Endothelial cell of umbilical vein (primary cell): ENCODE data around the gene PNPLA7. TPM values are rescaled to one million over a fixed set of nuclear protein-coding genes. Genes with fewer than 3 reads are reported as not detected.

Source experiments
- BruUV-seq: library from RNA; stranded (reverse); fragments of 400-500 nt; replicated peaks from 2 replicates; lab custom pipeline; 2021; lab: Mats Ljungman, UMichigan
- CTCF ChIA-PET: fragments of 300-600, 350-600 bp; sonication (Branson Sonifier 250); formaldehyde crosslinking; loops from one replicate; lab custom pipeline; 2021; ENCODE audit warnings: antibody characterized with exemption, inconsistent platforms; lab: Charles Lee
- POLR2A ChIA-PET: fragments of 300-600, 350-600 bp; sonication (Branson Sonifier 250); formaldehyde crosslinking; loops from one replicate; lab custom pipeline; 2021; ENCODE audit warnings: antibody characterized with exemption, inconsistent platforms; lab: Charles Lee
- DNase-seq: peaks from one replicate; pipeline ENCODE4 v3.0.0-alpha.2; 2011; ENCODE audit warnings: low read depth, low spot score
- FAIRE-seq: peaks from 2 replicates; lab custom pipeline; 2011; peaks lifted over from hg19 to GRCh38; lab: Jason Lieb, UNC
- H2AFZ ChIP-seq: 2 replicates; pipeline ENCODE4 v1.6.0; 2012; ENCODE audit warnings: low read depth, low read length, control low read depth, inconsistent platforms
- H3K27ac ChIP-seq: 2 replicates; pipeline ENCODE4 v1.5.1; 2011; ENCODE audit warnings: low read depth, mild to moderate bottlenecking, control low read depth, low read length, moderate library complexity; ENCODE audit not compliant: insufficient read depth
- H3K27me3 ChIP-seq, 2 experiments: 2 replicates each; pipeline versions ENCODE4 v1.6.0 to v1.6.1; 2011; ENCODE audit warnings: low read length in 2 of 2, mixed read lengths in 1 of 2; ENCODE audit not compliant: control insufficient read depth in 2 of 2, insufficient read depth in 2 of 2
- H3K36me3 ChIP-seq, 2 experiments: 2 replicates in 1 of 2; 3 replicates in 1 of 2; pipeline ENCODE4 v1.5.1; 2011; ENCODE audit warnings: low read length in 2 of 2, mild to moderate bottlenecking in 1 of 2, moderate library complexity in 1 of 2; ENCODE audit not compliant: control insufficient read depth in 2 of 2, insufficient read depth in 2 of 2; ENCODE audit errors: extremely low read depth in 1 of 2
- H3K4me1 ChIP-seq: 3 replicates; pipeline ENCODE4 v1.5.1; 2011; ENCODE audit warnings: mild to moderate bottlenecking, low read length; ENCODE audit not compliant: control insufficient read depth, insufficient read depth; ENCODE audit errors: extremely low read depth
- H3K4me2 ChIP-seq: 2 replicates; pipeline ENCODE4 v1.6.1; 2011; ENCODE audit warnings: low read length, control low read depth, mixed read lengths; ENCODE audit not compliant: insufficient read depth
- H3K4me3 ChIP-seq, 3 experiments: fragments of 200-600 bp in 1 of 3; sonication (generic), shearing (Covaris generic) in 1 of 3; replicated peaks in 1 of 3; 2 replicates each; pipeline ENCODE4 v1.5.1; 2011 to 2016; ENCODE audit warnings: control low read depth in 3 of 3, low read length in 3 of 3, mild to moderate bottlenecking in 2 of 3, inconsistent platforms in 1 of 3, low read depth in 1 of 3, moderate library complexity in 1 of 3; ENCODE audit not compliant: insufficient read depth in 1 of 3
- H3K79me2 ChIP-seq: 2 replicates; pipeline ENCODE4 v1.6.0; 2012; ENCODE audit warnings: low read length, inconsistent platforms; ENCODE audit not compliant: control insufficient read depth, insufficient read depth
- H3K9ac ChIP-seq: replicated peaks from 2 replicates; pipeline ENCODE3; 2011; ENCODE audit warnings: low read length, control low read depth; ENCODE audit not compliant: insufficient read depth; ENCODE audit errors: extremely low read depth
- H3K9me1 ChIP-seq: replicated peaks from 3 replicates; pipeline ENCODE4 v1.6.0; 2011; ENCODE audit warnings: mild to moderate bottlenecking, low read length; ENCODE audit not compliant: control insufficient read depth, insufficient read depth; ENCODE audit errors: extremely low read depth
- H3K9me3 ChIP-seq: replicated peaks from 2 replicates; pipeline ENCODE4 v1.5.1; 2012; ENCODE audit warnings: low read length, inconsistent platforms; ENCODE audit not compliant: control insufficient read depth, insufficient read depth
- H4K20me1 ChIP-seq: replicated peaks from 2 replicates; pipeline ENCODE3; 2011; ENCODE audit warnings: mild to moderate bottlenecking, low read length; ENCODE audit not compliant: control insufficient read depth, insufficient read depth; ENCODE audit errors: extremely low read depth
- EZH2 ChIP-seq: IDR thresholded peaks from 2 replicates; pipeline ENCODE4 v1.6.1; 2012; ENCODE audit warnings: borderline replicate concordance, low read depth, mild to moderate bottlenecking, moderate library complexity, low read length, inconsistent platforms; ENCODE audit not compliant: severe bottlenecking
- FOS ChIP-seq: IDR thresholded peaks from 2 replicates; pipeline ENCODE4 v1.6.1; 2011; ENCODE audit warnings: mild to moderate bottlenecking, low read length, moderate library complexity, borderline replicate concordance; ENCODE audit not compliant: insufficient read depth
- GATA2 ChIP-seq: IDR thresholded peaks from 2 replicates; pipeline ENCODE4 v1.7.0; 2011; ENCODE audit warnings: low read depth, mild to moderate bottlenecking, moderate library complexity, mixed read lengths, low read length; ENCODE audit not compliant: insufficient read length, insufficient read depth
- JUN ChIP-seq: IDR thresholded peaks from 2 replicates; pipeline ENCODE4 v1.6.1; 2011; ENCODE audit warnings: borderline replicate concordance, low read depth; ENCODE audit not compliant: insufficient read length, insufficient read depth
- MYC ChIP-seq: IDR thresholded peaks from one replicate; pipeline ENCODE4 v1.6.1; 2011; ENCODE audit warnings: mild to moderate bottlenecking, low read depth, low read length
- POLR2A ChIP-seq: IDR thresholded peaks from 2 replicates; pipeline ENCODE4 v1.6.1; 2012; ENCODE audit warnings: low read depth, mild to moderate bottlenecking, control low read depth, low read length
- POLR2AphosphoS5 ChIP-seq: IDR thresholded peaks from 2 replicates; pipeline ENCODE4 v1.6.1; 2012; ENCODE audit warnings: low read depth, mild to moderate bottlenecking, control low read depth, low read length, moderate library complexity; ENCODE audit not compliant: insufficient read depth
- dilution Hi-C: fragments of 300-500 bp; cut with MboI; formaldehyde crosslinking; loops from one replicate; pipeline ENCODE4 v1.15.0; 2019; ENCODE audit warnings: low sequenced_read_pairs; ENCODE audit not compliant: extremely low pct_ligation_motif_present
- intact Hi-C: fragments of 100-400 bp; cut with micrococcal nuclease; formaldehyde crosslinking; loops from one replicate; pipeline ENCODE4 v1.10.0; 2022
- polyA plus RNA-seq, 4 experiments: library from polyadenylated mRNA; depleted of rRNA in 3 of 4; stranded (reverse) in 3 of 4; unstranded in 1 of 4; fragments of >200 nt; gene quantifications; 2 replicates each; pipeline versions ENCODE4 v1.2.1 to v1.2.3, GENCODE V29; 2011 to 2012; ENCODE audit warnings: missing spikeins in 1 of 4
- total RNA-seq: library from RNA; stranded (reverse); gene quantifications from 2 replicates; pipeline ENCODE4 v1.2.3, GENCODE V29; 2021
- TF ChIP-seq, protein P1 (sequence below): IDR thresholded peaks from 2 replicates; pipeline ENCODE4 v1.6.1; 2011; ENCODE audit not compliant: insufficient read depth, insufficient read length
- TF ChIP-seq, protein P2 (sequence below), 2 donors: IDR thresholded peaks; 1 replicate in 1 of 2; 2 replicates in 1 of 2; pipeline ENCODE4 v1.5.1; 2011; ENCODE audit warnings: low read length in 2 of 2, mild to moderate bottlenecking in 2 of 2, moderate library complexity in 2 of 2, control low read depth in 1 of 2, inconsistent platforms in 1 of 2, low read depth in 1 of 2; ENCODE audit not compliant: insufficient read depth in 1 of 2; ENCODE audit errors: extremely low read depth in 1 of 2

The PNPLA7 gene
- total and polyA plus RNA-seq, 2 donors (not counting 3 experiments of a cell fraction or from before 2014, with no cell fraction given): 1.0 to 1.9 TPM

- ChIA-PET CTCF (interaction anchor here (0.6 to 1.4 kb wide), 2 partner anchors 26 to 162 kb away, joined by 3 read pairs; partner anchors contain the start of gene EXD3), POLR2A (no interaction called here)
- Histone ChIP-seq H2AFZ (no peak overlapping the region), H3K9me1 (no peaks in the 10 kb centered on the region), H3K9ac (no peak overlapping the region), H3K27ac (no peak overlapping the region), H3K79me2 (no peaks in the 10 kb centered on the region), H3K9me3 (no peaks in the 10 kb centered on the region), H4K20me1 (no peaks in the 10 kb centered on the region), H3K27me3 (no peaks in the 10 kb centered on the region), H3K4me1 (no peaks in the 10 kb centered on the region), H3K4me3 (no peak overlapping the region), H3K36me3 (peaks cover 7 to 14% of the 10 kb centered on the region in 2 experiments), H3K4me2 (no peak overlapping the region)
- FAIRE-seq (no peak), DNase-seq (no peak)
- dilution Hi-C loops (no loop called here), intact Hi-C loops (no loop called here)
- BruUV-seq: no TSS peak
- TF ChIP-seq, protein P1, sequence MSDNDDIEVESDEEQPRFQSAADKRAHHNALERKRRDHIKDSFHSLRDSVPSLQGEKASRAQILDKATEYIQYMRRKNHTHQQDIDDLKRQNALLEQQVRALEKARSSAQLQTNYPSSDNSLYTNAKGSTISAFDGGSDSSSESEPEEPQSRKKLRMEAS: no peak
- no peak for TF ChIP-seq EZH2
- TF ChIP-seq MYC: no peak
- TF ChIP-seq, protein P2, sequence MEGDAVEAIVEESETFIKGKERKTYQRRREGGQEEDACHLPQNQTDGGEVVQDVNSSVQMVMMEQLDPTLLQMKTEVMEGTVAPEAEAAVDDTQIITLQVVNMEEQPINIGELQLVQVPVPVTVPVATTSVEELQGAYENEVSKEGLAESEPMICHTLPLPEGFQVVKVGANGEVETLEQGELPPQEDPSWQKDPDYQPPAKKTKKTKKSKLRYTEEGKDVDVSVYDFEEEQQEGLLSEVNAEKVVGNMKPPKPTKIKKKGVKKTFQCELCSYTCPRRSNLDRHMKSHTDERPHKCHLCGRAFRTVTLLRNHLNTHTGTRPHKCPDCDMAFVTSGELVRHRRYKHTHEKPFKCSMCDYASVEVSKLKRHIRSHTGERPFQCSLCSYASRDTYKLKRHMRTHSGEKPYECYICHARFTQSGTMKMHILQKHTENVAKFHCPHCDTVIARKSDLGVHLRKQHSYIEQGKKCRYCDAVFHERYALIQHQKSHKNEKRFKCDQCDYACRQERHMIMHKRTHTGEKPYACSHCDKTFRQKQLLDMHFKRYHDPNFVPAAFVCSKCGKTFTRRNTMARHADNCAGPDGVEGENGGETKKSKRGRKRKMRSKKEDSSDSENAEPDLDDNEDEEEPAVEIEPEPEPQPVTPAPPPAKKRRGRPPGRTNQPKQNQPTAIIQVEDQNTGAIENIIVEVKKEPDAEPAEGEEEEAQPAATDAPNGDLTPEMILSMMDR (IDR thresholded peaks at IDR 0.05; ENCODE audit: extremely low read depth in 1 of 2, insufficient read depth in 1 of 2, low read depth in 1 of 2, low read length in 2 of 2): no peak
- no peak for TF ChIP-seq JUN
- TF ChIP-seq POLR2AphosphoS5: no peak
- no peak for TF ChIP-seq GATA2
- TF ChIP-seq FOS: no peak
- TF ChIP-seq POLR2A: no peak
These were observed 101.6 kb downstream of the PNPLA7 start for GRCh38 chr9:137448602-137448962.
